Liver (tissue), 9 donors: ENCODE results near the gene SERHL2. TPM values are rescaled to one million over a fixed set of nuclear protein-coding genes. Genes with fewer than 3 reads are reported as not detected.

Experiments used
- DNase-seq: peaks from one replicate; pipeline ENCODE4 v3.0.0-alpha.2; 2017; ENCODE audit warnings: low spot score
- H3K27ac ChIP-seq, 2 donors: one replicate each; pipeline ENCODE4 v1.7.0; 2013; ENCODE audit warnings: inconsistent platforms in 2 of 2, low read length in 2 of 2, control low read depth in 1 of 2, low read depth in 1 of 2, mild to moderate bottlenecking in 1 of 2
- H3K27me3 ChIP-seq, 4 donors: one replicate each; pipeline versions ENCODE4 v1.6.1 to v1.7.0; 2013; ENCODE audit warnings: low read length in 3 of 4, inconsistent platforms in 1 of 4, mild to moderate bottlenecking in 1 of 4, moderate library complexity in 1 of 4; ENCODE audit not compliant: control insufficient read depth in 4 of 4, insufficient read depth in 4 of 4
- H3K36me3 ChIP-seq, 4 donors: one replicate each; pipeline versions ENCODE4 v1.6.1 to v1.7.0; 2013; ENCODE audit warnings: low read length in 3 of 4, mild to moderate bottlenecking in 3 of 4, low read depth in 1 of 4, moderate library complexity in 1 of 4; ENCODE audit not compliant: control insufficient read depth in 4 of 4, insufficient read depth in 3 of 4
- H3K4me1 ChIP-seq, 4 donors: one replicate each; pipeline versions ENCODE4 v1.6.1 to v1.7.0; 2013; ENCODE audit warnings: low read length in 3 of 4, mild to moderate bottlenecking in 3 of 4, moderate library complexity in 1 of 4; ENCODE audit not compliant: control insufficient read depth in 4 of 4, insufficient read depth in 4 of 4
- H3K4me3 ChIP-seq, 3 donors: one replicate each; pipeline versions ENCODE4 v1.6.1 to v1.7.0; 2013; ENCODE audit warnings: low read length in 3 of 3, control low read depth in 1 of 3, low read depth in 1 of 3, mild to moderate bottlenecking in 1 of 3
- H3K9ac ChIP-seq, 2 donors: one replicate each; pipeline ENCODE4 v1.7.0; 2013; ENCODE audit warnings: low read length in 2 of 2, mild to moderate bottlenecking in 2 of 2, moderate library complexity in 2 of 2, control low read depth in 1 of 2, low read depth in 1 of 2
- H3K9me3 ChIP-seq, 4 donors: one replicate each; pipeline versions ENCODE4 v1.6.1 to v1.7.0; 2013; ENCODE audit warnings: low read length in 3 of 4; ENCODE audit not compliant: control insufficient read depth in 4 of 4
- EGR1 ChIP-seq, 2 donors: IDR thresholded peaks; 2 replicates each; pipeline ENCODE4 v1.6.1; 2016 to 2018; ENCODE audit warnings: antibody characterized with exemption in 2 of 2, low read depth in 2 of 2
- FOXA1 ChIP-seq: IDR thresholded peaks from 2 replicates; pipeline ENCODE4 v1.6.1; 2016; ENCODE audit warnings: antibody characterized with exemption
- FOXA2 ChIP-seq: IDR thresholded peaks from 2 replicates; pipeline ENCODE4 v1.6.1; 2016; ENCODE audit warnings: antibody characterized with exemption
- GABPA ChIP-seq, 2 donors: IDR thresholded peaks in 1 of 2; conservative IDR thresholded peaks in 1 of 2; 2 replicates each; pipeline ENCODE4 v1.6.1; 2016; ENCODE audit warnings: antibody characterized with exemption in 2 of 2, mild to moderate bottlenecking in 1 of 2, moderate library complexity in 1 of 2
- HNF4A ChIP-seq, 2 donors: conservative IDR thresholded peaks; 2 replicates each; pipeline ENCODE4 v1.6.1; 2016; ENCODE audit warnings: antibody characterized with exemption in 2 of 2, mild to moderate bottlenecking in 2 of 2
- HNF4G ChIP-seq: IDR thresholded peaks from 2 replicates; pipeline ENCODE4 v1.6.1; 2016; ENCODE audit warnings: antibody characterized with exemption
- JUND ChIP-seq, 2 donors: IDR thresholded peaks; 2 replicates each; pipeline ENCODE4 v1.6.1; 2016; ENCODE audit warnings: antibody characterized with exemption in 2 of 2
- NR2F2 ChIP-seq: IDR thresholded peaks from 2 replicates; pipeline ENCODE4 v1.6.1; 2016; ENCODE audit warnings: antibody characterized with exemption
- RAD21 ChIP-seq, 2 donors: IDR thresholded peaks; 2 replicates each; pipeline ENCODE4 v1.6.1; 2016; ENCODE audit warnings: antibody characterized with exemption in 2 of 2, mild to moderate bottlenecking in 2 of 2
- SP1 ChIP-seq: IDR thresholded peaks from 2 replicates; pipeline ENCODE4 v1.6.1; 2018; ENCODE audit warnings: antibody characterized with exemption, mild to moderate bottlenecking
- TAF1 ChIP-seq: conservative IDR thresholded peaks from 2 replicates; pipeline ENCODE4 v1.6.1; 2016; ENCODE audit warnings: antibody characterized with exemption, mild to moderate bottlenecking
- YY1 ChIP-seq: IDR thresholded peaks from 2 replicates; pipeline ENCODE4 v1.6.1; 2016; ENCODE audit warnings: antibody characterized with exemption, mild to moderate bottlenecking
- WGBS: extraction: QIAGEN DNeasy Blood & Tissue Kit; methylation state at CpG from one replicate; pipeline ENCODE4 v1.1.7; 2013; 5-methylcytosine and 5-hydroxymethylcytosine counted together
- polyA plus RNA-seq, 2 donors: library from polyadenylated mRNA; stranded (reverse) in 1 of 2; unstranded in 1 of 2; fragments of 200-250 nt in 1 of 2; fragments of >200 nt in 1 of 2; fragmentation: Nextera tagmentation in 1 of 2; extraction: Ambion mirVana in 1 of 2; gene quantifications; one replicate each; pipeline versions ENCODE4 v1.2.1 to v1.2.3, GENCODE V29; 2013 to 2015
- total RNA-seq, 2 donors: library from RNA; depleted of rRNA; stranded (reverse); fragments of >200 nt; gene quantifications; one replicate each; pipeline ENCODE4 v1.2.3, GENCODE V29; 2014
- TF ChIP-seq, protein P1 (sequence below): IDR thresholded peaks from 2 replicates; pipeline ENCODE4 v1.6.1; 2016; ENCODE audit warnings: antibody characterized with exemption, mild to moderate bottlenecking
- TF ChIP-seq, protein P2 (sequence below): fragments of 150-350 bp; IDR thresholded peaks from 2 replicates; pipeline ENCODE4 v1.5.1; 2017; ENCODE audit warnings: improper control_type of control experiment, low read depth, low read length; ENCODE audit not compliant: missing input control
- TF ChIP-seq, protein P3 (sequence below): IDR thresholded peaks from 2 replicates; pipeline ENCODE4 v1.6.1; 2016; ENCODE audit warnings: antibody characterized with exemption
- TF ChIP-seq, protein P4 (sequence below): IDR thresholded peaks from 2 replicates; pipeline ENCODE4 v1.6.1; 2016; ENCODE audit warnings: antibody characterized with exemption
- donor health status: healthy.
- donor health status: healthy.
- donor health status: healthy.
- donor health status: healthy.
- donor health status: healthy.

Gene SERHL2
- total and polyA plus RNA-seq, 4 donors, result 0.51 to 1.6 (median 0.69) TPM

DNA sequence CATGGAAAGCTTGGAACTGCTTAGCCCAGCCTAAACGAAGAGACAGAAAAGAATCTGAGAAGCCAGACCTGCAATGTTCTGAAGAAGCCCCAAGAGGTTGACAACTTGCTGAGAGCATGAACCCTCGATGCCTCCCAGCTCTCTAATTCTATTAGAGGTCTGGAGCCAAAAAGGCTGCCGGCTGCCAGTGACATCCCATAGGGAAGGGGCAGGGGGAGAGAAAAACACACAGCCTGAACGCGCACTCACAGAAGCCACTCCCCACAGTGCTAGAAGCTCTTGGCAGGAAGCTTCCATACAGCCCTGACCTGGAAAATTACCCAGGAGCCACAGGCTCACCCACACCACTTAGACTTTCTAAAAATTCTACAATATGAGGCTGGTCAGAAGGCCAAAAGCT, 42.6 kb downstream of the SERHL2 start:
- Histone ChIP-seq H3K27ac (no peak overlapping the region), H3K27me3 (no peaks in the 10 kb centered on the region), H3K36me3 (peaks cover 34 to 79% (median 63%) of the 10 kb centered on the region in 4 donors), H3K4me1 (no peaks in the 10 kb centered on the region), H3K9ac (no peak overlapping the region), H3K9me3 (no peaks in the 10 kb centered on the region), H3K4me3 (no peak overlapping the region)
- WGBS, result 84% methylated on average over 5 of the region's 5 CpGs
- no peak for DNase-seq
- TF ChIP-seq SP1, result no peak
- TF ChIP-seq, protein P1, sequence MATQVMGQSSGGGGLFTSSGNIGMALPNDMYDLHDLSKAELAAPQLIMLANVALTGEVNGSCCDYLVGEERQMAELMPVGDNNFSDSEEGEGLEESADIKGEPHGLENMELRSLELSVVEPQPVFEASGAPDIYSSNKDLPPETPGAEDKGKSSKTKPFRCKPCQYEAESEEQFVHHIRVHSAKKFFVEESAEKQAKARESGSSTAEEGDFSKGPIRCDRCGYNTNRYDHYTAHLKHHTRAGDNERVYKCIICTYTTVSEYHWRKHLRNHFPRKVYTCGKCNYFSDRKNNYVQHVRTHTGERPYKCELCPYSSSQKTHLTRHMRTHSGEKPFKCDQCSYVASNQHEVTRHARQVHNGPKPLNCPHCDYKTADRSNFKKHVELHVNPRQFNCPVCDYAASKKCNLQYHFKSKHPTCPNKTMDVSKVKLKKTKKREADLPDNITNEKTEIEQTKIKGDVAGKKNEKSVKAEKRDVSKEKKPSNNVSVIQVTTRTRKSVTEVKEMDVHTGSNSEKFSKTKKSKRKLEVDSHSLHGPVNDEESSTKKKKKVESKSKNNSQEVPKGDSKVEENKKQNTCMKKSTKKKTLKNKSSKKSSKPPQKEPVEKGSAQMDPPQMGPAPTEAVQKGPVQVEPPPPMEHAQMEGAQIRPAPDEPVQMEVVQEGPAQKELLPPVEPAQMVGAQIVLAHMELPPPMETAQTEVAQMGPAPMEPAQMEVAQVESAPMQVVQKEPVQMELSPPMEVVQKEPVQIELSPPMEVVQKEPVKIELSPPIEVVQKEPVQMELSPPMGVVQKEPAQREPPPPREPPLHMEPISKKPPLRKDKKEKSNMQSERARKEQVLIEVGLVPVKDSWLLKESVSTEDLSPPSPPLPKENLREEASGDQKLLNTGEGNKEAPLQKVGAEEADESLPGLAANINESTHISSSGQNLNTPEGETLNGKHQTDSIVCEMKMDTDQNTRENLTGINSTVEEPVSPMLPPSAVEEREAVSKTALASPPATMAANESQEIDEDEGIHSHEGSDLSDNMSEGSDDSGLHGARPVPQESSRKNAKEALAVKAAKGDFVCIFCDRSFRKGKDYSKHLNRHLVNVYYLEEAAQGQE, result no peak
- TF ChIP-seq, protein P2, sequence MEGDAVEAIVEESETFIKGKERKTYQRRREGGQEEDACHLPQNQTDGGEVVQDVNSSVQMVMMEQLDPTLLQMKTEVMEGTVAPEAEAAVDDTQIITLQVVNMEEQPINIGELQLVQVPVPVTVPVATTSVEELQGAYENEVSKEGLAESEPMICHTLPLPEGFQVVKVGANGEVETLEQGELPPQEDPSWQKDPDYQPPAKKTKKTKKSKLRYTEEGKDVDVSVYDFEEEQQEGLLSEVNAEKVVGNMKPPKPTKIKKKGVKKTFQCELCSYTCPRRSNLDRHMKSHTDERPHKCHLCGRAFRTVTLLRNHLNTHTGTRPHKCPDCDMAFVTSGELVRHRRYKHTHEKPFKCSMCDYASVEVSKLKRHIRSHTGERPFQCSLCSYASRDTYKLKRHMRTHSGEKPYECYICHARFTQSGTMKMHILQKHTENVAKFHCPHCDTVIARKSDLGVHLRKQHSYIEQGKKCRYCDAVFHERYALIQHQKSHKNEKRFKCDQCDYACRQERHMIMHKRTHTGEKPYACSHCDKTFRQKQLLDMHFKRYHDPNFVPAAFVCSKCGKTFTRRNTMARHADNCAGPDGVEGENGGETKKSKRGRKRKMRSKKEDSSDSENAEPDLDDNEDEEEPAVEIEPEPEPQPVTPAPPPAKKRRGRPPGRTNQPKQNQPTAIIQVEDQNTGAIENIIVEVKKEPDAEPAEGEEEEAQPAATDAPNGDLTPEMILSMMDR, result no peak
- no peak for TF ChIP-seq EGR1 (IDR thresholded peaks at IDR 0.05; ENCODE audit: low read depth in 2 of 2)
- TF ChIP-seq FOXA2, result no peak
- TF ChIP-seq, protein P3, sequence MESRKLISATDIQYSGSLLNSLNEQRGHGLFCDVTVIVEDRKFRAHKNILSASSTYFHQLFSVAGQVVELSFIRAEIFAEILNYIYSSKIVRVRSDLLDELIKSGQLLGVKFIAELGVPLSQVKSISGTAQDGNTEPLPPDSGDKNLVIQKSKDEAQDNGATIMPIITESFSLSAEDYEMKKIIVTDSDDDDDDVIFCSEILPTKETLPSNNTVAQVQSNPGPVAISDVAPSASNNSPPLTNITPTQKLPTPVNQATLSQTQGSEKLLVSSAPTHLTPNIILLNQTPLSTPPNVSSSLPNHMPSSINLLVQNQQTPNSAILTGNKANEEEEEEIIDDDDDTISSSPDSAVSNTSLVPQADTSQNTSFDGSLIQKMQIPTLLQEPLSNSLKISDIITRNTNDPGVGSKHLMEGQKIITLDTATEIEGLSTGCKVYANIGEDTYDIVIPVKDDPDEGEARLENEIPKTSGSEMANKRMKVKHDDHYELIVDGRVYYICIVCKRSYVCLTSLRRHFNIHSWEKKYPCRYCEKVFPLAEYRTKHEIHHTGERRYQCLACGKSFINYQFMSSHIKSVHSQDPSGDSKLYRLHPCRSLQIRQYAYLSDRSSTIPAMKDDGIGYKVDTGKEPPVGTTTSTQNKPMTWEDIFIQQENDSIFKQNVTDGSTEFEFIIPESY, result no peak
- no peak for TF ChIP-seq NR2F2
- no peak for TF ChIP-seq JUND (IDR thresholded peaks at IDR 0.05)
- no peak for TF ChIP-seq HNF4A (conservative IDR thresholded peaks at IDR 0.05)
- TF ChIP-seq GABPA (IDR thresholded peaks at IDR 0.05 in 1 of 2, conservative IDR thresholded peaks at IDR 0.05 in 1 of 2), result no peak
- TF ChIP-seq, protein P4, sequence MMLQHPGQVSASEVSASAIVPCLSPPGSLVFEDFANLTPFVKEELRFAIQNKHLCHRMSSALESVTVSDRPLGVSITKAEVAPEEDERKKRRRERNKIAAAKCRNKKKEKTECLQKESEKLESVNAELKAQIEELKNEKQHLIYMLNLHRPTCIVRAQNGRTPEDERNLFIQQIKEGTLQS, result no peak
- no peak for TF ChIP-seq HNF4G
- no peak for TF ChIP-seq FOXA1
- TF ChIP-seq YY1, result no peak
- TF ChIP-seq RAD21 (IDR thresholded peaks at IDR 0.05), result no peak

DNA sequence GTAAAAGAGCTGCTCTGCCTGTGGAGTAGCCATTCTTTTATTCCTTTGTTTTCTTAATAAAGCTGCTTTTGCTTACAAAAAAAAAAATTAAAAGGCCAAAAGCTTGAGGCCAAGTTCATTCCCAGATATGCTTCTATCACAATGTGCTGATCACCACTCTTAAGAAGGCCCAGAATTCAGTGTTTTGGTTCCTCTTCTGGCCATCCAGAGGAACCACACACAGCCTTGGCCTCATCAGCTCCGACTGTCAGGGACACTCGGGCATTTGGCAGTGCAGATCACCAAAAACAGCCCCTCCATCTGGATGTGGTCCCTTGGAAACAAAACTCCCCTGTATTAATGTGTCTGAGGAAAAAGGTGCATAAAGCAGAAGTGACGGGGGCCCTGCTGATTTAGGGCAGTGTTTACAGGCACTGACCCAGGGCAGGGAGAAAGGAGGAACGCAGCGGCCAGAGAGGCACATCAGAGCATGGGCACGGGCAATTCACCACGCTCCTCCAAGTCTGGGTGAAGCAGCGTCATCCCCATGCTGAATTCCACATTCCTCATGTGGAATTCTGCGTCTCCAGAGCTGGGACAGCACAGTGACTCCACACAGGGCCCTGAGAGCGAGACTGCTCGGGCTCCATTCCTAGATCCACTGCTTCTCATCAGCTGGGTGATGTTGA, 43.2 kb downstream of the SERHL2 start:
- Histone ChIP-seq H3K4me1 (peaks cover 0 to 3% (median under 1%) of the 10 kb centered on the region in 4 donors), H3K27ac (no peak overlapping the region), H3K9me3 (no peaks in the 10 kb centered on the region), H3K4me3 (no peak overlapping the region), H3K27me3 (no peaks in the 10 kb centered on the region), H3K36me3 (peaks cover 29 to 77% (median 62%) of the 10 kb centered on the region in 4 donors), H3K9ac (no peak overlapping the region)
- 93% methylated on average over 11 of the region's 11 CpGs for WGBS
- TF ChIP-seq TAF1, result no peak
- TF ChIP-seq, protein P3, result no peak
- no peak for TF ChIP-seq RAD21 (IDR thresholded peaks at IDR 0.05)
- no peak for TF ChIP-seq HNF4A (conservative IDR thresholded peaks at IDR 0.05)
- no peak for TF ChIP-seq JUND (IDR thresholded peaks at IDR 0.05)
- TF ChIP-seq, protein P2, result no peak
- no peak for DNase-seq
